ENCODE results near the gene IGSF23. TPM values are rescaled to one million over a fixed set of nuclear protein-coding genes. Genes with fewer than 3 reads are reported as not detected.

Gene IGSF23
- total RNA-seq, 3 donors from 2014 or later = not detected

DNA sequence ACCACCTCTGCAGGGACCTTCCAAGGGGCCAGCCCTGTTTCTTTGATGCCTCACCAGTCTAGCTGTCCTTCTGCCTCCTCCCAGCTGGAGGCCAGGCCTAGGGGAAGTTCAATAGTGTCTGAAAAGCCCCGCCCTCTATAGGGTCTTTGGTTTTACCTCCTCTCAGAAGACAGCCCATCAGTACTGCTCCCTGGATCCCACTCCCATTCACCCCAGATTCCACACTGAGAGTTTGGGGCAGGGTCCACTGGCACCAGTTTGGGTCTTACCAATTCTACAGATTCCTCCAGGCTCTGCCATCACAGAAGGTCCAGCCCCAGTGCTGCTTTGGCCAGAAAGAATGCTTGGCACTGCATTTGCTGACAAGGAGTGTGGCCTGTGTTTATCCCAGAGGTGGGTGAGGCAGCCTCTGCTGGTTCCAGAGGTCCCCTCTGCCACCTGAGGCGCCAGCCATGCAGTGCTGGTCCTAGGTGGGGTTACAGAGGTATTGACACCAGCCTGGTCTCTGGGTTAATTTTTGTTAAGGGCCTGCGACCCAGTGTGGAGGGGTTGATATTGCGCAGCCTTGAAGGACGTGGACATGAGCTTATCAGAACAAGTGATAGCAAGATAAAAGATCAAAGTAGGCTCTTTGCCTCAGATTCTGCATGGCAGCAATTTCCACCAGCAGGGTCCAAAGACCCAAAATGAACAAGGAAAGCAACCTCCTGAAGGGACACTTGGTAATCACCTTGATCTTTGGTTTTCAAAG lies 41.4 kb upstream of the IGSF23 start:
- H3K9me3 ChIP-seq = no peaks in the 10 kb centered on the region
- intact Hi-C loops (cut with DNase I, micrococcal nuclease) = loop anchor here in 1 of 2 donors (10.0 kb wide), 1 partner anchor 83 kb away; no protein-coding TSS in a partner anchor
- TF ChIP-seq, protein P1, sequence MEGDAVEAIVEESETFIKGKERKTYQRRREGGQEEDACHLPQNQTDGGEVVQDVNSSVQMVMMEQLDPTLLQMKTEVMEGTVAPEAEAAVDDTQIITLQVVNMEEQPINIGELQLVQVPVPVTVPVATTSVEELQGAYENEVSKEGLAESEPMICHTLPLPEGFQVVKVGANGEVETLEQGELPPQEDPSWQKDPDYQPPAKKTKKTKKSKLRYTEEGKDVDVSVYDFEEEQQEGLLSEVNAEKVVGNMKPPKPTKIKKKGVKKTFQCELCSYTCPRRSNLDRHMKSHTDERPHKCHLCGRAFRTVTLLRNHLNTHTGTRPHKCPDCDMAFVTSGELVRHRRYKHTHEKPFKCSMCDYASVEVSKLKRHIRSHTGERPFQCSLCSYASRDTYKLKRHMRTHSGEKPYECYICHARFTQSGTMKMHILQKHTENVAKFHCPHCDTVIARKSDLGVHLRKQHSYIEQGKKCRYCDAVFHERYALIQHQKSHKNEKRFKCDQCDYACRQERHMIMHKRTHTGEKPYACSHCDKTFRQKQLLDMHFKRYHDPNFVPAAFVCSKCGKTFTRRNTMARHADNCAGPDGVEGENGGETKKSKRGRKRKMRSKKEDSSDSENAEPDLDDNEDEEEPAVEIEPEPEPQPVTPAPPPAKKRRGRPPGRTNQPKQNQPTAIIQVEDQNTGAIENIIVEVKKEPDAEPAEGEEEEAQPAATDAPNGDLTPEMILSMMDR (IDR thresholded peaks at IDR 0.05) = no peak
- DNase-seq (no peak), ATAC-seq (no peak)
- H3K36me3 ChIP-seq (ENCODE audit: low read depth) = no peaks in the 10 kb centered on the region
- H3K4me1 ChIP-seq (ENCODE audit: low read depth) = peaks cover 5% of the 10 kb centered on the region
- H3K4me3 ChIP-seq = no peak overlapping the region

DNA sequence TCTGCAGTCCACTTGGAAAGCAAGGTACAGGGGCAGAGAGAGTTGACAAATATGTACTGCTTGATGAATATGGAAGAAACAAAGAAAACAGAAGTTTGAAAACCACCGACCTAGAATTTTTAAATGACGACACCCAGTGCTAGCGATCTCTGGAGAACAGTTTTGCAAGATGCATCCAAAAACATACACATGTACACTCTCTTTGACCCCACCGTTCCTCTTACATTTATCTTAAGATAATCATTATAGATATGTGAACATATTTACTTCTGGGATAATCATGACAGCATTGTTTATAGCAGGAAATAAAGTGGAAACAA lies 40.8 kb upstream of the IGSF23 start:
- ATAC-seq (no peak), DNase-seq (no peak)
- H3K4me1 ChIP-seq (ENCODE audit: low read depth) = peaks cover 5% of the 10 kb centered on the region
- TF ChIP-seq, protein P1 (IDR thresholded peaks at IDR 0.05) = no peak
- intact Hi-C loops (cut with DNase I, micrococcal nuclease) = loop anchor here in 1 of 2 donors (10.0 kb wide), 1 partner anchor 82 kb away; no protein-coding TSS in a partner anchor
- no peaks in the 10 kb centered on the region for H3K36me3 ChIP-seq (ENCODE audit: low read depth)
- H3K9me3 ChIP-seq = no peaks in the 10 kb centered on the region
- H3K4me3 ChIP-seq = no peak overlapping the region

GRCh38 chr19:44573183-44573582 lies 40.2 kb upstream of the IGSF23 start:
- ATAC-seq (no peak), DNase-seq (no peak)
- no peak overlapping the region for H3K4me3 ChIP-seq
- H3K4me1 ChIP-seq (ENCODE audit: low read depth) = peaks cover 5% of the 10 kb centered on the region
- intact Hi-C loops (cut with DNase I, micrococcal nuclease) = loop anchor here in 1 of 2 donors (10.0 kb wide), 1 partner anchor 82 kb away; no protein-coding TSS in a partner anchor
- no peaks in the 10 kb centered on the region for H3K36me3 ChIP-seq (ENCODE audit: low read depth)
- no peaks in the 10 kb centered on the region for H3K9me3 ChIP-seq
- TF ChIP-seq, protein P1 (IDR thresholded peaks at IDR 0.05) = no peak

GRCh38 chr19:44573627-44574026 lies 39.7 kb upstream of the IGSF23 start:
- ATAC-seq (no peak), DNase-seq (no peak)
- H3K36me3 ChIP-seq (ENCODE audit: low read depth) = no peaks in the 10 kb centered on the region
- H3K9me3 ChIP-seq = no peaks in the 10 kb centered on the region
- intact Hi-C loops (cut with DNase I, micrococcal nuclease) = loop anchor here in 1 of 2 donors (10.0 kb wide), 1 partner anchor 81 kb away; no protein-coding TSS in a partner anchor
- no peak overlapping the region for H3K4me3 ChIP-seq
- TF ChIP-seq, protein P1 (IDR thresholded peaks at IDR 0.05) = no peak
- H3K4me1 ChIP-seq (ENCODE audit: low read depth) = peaks cover 5% of the 10 kb centered on the region

DNA sequence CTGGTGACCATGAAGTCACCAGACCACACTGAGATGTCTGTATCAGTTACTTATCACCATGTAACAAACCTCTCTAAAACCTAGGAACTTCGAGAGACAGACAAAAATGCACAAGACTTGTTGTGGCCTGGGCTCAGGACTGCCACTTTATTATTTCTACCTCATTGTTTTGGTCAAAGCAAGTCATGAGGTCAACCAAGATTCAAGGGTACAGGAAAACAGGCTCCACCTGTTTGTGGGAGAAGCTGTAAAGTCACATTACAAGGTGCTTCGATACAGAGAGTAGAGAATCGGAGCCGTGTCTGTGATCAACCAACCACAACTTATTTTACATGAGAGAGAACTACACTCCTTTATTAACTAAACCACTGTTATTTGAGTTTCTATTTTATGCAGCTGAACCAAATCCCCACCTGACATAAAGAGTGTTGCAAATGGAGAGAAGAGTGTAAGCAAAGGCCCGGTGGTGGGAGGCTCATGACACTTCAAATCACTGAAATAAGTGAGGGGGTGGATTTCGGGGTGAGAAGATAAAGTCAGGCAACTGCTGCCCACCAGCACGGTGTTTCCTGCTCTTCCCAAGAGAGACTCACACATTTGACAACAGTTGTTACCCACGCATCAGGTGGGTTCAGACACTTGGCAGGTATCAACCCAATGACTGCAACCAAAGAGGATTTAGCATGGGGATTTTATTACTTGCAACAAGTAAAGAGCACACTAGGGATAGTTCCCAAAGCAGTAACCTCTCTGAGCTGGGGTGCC lies 39.0 kb upstream of the IGSF23 start:
- no peak for DNase-seq
- H3K4me1 ChIP-seq (ENCODE audit: low read depth) = peaks cover 5% of the 10 kb centered on the region
- intact Hi-C loops (cut with DNase I, micrococcal nuclease) = loop anchor here in 1 of 2 donors (10.0 kb wide), 1 partner anchor 80 kb away; no protein-coding TSS in a partner anchor

More for the DNA sequence above, 39.0 kb upstream of the IGSF23 start:
- H3K36me3 ChIP-seq (ENCODE audit: low read depth) = no peaks in the 10 kb centered on the region
- H3K4me3 ChIP-seq = no peak overlapping the region
- no peak for ATAC-seq
- TF ChIP-seq, protein P1 (IDR thresholded peaks at IDR 0.05) = no peak
- no peaks in the 10 kb centered on the region for H3K9me3 ChIP-seq
